ENCODE measurements around the gene CFAP410. TPM values are rescaled to one million over a fixed set of nuclear protein-coding genes. Genes with fewer than 3 reads are reported as not detected.

The CFAP410 gene
- total RNA-seq, 1 donor from 2014 or later: 12.0 TPM

DNA sequence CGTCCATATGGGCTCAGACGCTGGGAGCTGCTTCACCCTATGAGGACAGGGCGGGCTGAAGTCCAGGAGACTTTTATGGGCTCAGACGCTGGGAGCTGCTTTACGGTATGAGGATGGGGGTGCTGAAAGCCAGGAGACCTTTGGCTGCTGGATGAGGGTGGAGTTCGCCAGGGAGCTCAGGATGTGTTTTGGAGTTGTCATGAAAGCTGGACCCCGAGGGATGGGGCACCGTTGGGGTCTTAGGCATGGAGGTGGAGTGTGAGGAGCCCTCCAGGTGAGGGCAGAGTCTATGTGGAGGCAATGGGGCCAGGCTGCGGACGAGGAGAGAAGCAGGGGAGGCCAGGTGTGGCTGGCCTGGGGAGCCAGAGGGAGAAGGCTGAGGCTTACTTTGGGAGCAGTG, 41.7 kb upstream of the CFAP410 start:
- TF ChIP-seq, protein P1, sequence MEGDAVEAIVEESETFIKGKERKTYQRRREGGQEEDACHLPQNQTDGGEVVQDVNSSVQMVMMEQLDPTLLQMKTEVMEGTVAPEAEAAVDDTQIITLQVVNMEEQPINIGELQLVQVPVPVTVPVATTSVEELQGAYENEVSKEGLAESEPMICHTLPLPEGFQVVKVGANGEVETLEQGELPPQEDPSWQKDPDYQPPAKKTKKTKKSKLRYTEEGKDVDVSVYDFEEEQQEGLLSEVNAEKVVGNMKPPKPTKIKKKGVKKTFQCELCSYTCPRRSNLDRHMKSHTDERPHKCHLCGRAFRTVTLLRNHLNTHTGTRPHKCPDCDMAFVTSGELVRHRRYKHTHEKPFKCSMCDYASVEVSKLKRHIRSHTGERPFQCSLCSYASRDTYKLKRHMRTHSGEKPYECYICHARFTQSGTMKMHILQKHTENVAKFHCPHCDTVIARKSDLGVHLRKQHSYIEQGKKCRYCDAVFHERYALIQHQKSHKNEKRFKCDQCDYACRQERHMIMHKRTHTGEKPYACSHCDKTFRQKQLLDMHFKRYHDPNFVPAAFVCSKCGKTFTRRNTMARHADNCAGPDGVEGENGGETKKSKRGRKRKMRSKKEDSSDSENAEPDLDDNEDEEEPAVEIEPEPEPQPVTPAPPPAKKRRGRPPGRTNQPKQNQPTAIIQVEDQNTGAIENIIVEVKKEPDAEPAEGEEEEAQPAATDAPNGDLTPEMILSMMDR (IDR thresholded peaks at IDR 0.05; ENCODE audit: borderline replicate concordance): no peak
- DNase-seq: no peak
- Histone ChIP-seq H3K4me3 (no peak overlapping the region), H3K4me1 (no peaks in the 10 kb centered on the region), H3K9me3 (replicated peaks) (peaks cover 29% of the 10 kb centered on the region), H3K36me3 (peaks cover 7% of the 10 kb centered on the region), H3K27ac (replicated peaks) (no peak overlapping the region), H3K27me3 (ENCODE audit: low read depth) (peaks cover 53% of the 10 kb centered on the region)
- intact Hi-C loops (cut with micrococcal nuclease): no loop called here

DNA sequence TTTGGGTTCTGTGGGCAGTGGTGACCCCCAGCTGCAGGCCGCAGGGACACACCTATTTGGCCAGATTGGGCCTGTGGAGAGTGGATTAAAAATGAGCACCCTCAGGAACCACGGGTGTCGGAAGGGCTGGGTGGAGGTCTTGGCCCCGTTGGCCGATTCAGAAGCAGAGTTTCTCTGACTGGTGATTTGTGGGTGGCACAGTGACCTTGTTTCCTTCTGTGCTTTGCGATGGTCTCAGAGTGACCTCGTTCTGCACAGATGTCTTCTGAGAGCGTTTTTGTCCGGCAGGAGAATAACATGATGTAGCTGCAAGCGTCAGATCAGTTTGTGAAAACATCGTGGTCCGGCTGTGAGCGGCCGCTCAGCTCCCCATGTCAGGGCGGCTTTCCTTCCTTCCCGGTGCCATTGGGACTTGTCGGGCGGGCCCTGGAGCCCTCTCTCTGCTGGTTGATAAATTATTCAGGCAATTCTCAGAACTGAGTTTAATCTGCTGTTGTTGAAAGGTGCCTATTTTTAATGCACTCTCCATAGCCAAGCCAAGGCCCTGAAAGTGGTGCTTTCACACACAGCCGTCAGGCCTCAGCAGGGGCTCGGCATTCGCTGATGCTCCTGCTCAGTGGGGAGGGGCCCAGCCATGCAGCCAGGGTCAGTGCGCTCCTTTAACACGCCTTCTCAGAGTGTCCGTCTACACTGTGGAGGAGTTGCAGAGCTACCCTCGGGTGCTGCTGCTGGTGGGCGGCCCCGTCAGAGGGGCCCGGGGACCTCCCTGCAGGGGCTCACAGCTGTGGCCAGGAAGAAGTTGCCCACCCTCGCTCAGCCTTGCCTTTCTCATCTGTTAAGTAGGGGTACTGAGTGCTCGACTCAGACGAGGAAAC, 41.0 kb upstream of the CFAP410 start:
- peaks cover 7% of the 10 kb centered on the region for H3K36me3 ChIP-seq
- H3K9me3 ChIP-seq (replicated peaks): peaks cover 23% of the 10 kb centered on the region
- H3K4me1 ChIP-seq: no peaks in the 10 kb centered on the region
- DNase-seq: no peak
- H3K27me3 ChIP-seq (ENCODE audit: low read depth): peaks cover 59% of the 10 kb centered on the region
- no peak overlapping the region for H3K4me3 ChIP-seq
- TF ChIP-seq, protein P1 (IDR thresholded peaks at IDR 0.05; ENCODE audit: borderline replicate concordance): no peak
- intact Hi-C loops (cut with micrococcal nuclease): no loop called here
- H3K27ac ChIP-seq (replicated peaks): no peak overlapping the region

DNA sequence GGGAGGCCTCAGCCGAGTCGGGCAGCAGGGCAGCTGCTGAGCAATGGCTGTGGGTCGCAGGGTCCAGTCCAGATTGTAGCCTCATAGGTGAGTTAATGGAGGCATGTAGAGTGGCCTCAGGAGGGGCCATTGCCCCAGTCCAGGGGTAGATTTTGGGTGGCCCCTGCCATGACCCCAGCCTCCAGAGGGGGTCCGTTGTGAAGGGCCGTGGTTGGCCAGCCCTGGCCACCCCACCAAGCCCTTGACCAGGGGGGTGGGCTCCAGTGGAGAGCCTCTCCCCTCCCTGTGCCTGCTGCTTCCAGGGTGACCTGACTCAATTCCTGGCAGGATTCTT, 40.3 kb upstream of the CFAP410 start:
- no peak for DNase-seq
- Histone ChIP-seq H3K27ac (replicated peaks) (no peak overlapping the region), H3K36me3 (peaks cover 3% of the 10 kb centered on the region), H3K27me3 (ENCODE audit: low read depth) (peaks cover 67% of the 10 kb centered on the region), H3K4me3 (no peak overlapping the region), H3K4me1 (no peaks in the 10 kb centered on the region), H3K9me3 (replicated peaks) (peaks cover 15% of the 10 kb centered on the region)
- TF ChIP-seq, protein P1 (IDR thresholded peaks at IDR 0.05; ENCODE audit: borderline replicate concordance): no peak
- intact Hi-C loops (cut with micrococcal nuclease): no loop called here

DNA sequence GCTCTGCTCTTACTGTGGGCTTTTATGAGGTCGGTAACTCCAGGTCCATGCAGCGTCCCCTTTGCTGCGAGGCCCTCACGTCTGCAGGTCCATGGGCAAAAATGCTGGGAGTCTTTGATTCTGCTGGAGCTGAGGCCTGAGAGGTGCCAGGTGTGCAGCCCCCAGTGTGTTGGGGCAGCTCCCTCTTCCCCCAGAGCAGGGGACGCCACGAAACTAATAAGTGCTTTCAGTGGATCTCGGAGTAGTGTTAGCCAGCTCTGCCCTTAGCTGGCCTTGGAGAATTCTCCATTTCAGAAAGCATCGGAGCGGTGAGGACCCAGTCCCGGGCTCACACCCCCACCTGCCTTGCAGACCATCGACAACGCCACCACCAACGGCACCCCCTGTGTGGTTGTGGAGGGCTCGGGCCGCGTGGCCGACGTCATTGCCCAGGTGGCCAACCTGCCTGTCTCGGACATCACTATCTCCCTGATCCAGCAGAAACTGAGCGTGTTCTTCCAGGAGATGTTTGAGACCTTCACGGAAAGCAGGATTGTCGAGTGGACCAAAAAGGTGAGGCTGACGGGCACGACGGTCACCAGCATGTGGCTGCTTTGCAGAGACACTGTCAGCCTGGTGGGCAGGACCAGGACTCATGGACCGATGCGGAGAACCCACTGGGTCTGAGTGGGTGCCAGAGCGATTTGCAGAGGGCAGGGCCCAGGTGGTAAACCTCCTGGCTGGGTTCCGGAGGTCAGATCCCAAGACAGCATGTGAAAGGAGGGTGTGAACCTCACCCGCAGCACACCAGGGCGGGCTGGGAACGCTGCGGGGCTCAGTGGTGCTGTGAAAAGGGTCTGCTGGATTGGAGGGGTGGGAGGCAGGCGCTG, 39.7 kb upstream of the CFAP410 start:
- H3K4me1 ChIP-seq: no peaks in the 10 kb centered on the region
- peaks cover 9% of the 10 kb centered on the region for H3K9me3 ChIP-seq (replicated peaks)
- DNase-seq: no peak
- intact Hi-C loops (cut with micrococcal nuclease): no loop called here
- TF ChIP-seq, protein P1 (IDR thresholded peaks at IDR 0.05; ENCODE audit: borderline replicate concordance): no peak
- H3K27ac ChIP-seq (replicated peaks): no peak overlapping the region
- peaks cover 73% of the 10 kb centered on the region for H3K27me3 ChIP-seq (ENCODE audit: low read depth)
- H3K36me3 ChIP-seq: no peaks in the 10 kb centered on the region
- H3K4me3 ChIP-seq: no peak overlapping the region

DNA sequence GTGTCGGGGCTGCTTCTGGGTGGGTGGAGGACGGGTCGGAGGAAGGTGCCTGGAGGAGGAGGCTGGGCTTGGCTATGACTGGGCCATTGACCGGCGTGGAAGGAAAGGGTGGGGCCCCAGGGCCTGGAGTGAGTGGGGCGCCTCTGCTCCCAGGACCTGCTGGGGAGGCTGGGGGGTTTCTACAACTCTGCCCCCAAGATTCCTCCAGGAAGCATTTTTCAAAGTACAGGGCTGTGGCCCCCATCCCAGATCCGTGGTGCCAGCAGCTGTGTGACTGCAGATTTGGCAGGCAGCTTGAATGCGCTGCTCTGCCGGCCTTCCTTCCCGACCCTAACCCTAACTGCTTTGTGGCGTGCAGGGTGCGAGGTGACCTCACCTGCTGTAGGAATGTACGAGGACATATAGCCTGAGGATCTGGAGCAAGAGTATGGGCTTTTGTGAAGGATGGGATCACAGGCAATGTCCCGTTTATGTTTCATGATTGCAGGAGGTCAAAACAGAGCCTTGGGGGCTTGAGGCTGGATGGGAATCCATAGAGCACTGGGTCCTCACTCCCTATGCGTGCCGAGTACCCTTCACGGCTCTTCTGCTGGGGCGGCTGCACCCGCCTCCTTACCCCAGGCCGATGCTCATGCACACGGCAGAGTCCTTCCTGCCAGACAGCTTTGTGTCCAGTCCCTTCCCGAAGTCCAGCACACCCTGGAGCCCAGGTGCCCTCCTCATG, 38.9 kb upstream of the CFAP410 start:
- Histone ChIP-seq H3K27me3 (ENCODE audit: low read depth) (peaks cover 76% of the 10 kb centered on the region), H3K9me3 (replicated peaks) (peaks cover 3% of the 10 kb centered on the region), H3K4me3 (no peak overlapping the region), H3K4me1 (no peaks in the 10 kb centered on the region), H3K36me3 (no peaks in the 10 kb centered on the region), H3K27ac (replicated peaks) (no peak overlapping the region)
- intact Hi-C loops (cut with micrococcal nuclease): no loop called here
- TF ChIP-seq, protein P1 (IDR thresholded peaks at IDR 0.05; ENCODE audit: borderline replicate concordance): no peak
- no peak for DNase-seq

All from left ventricle myocardium inferior (tissue), 1 donor.